ENCODE results near the gene PSME4.

GRCh38 chr2:53865962-53866361, 104.8 kb downstream of the PSME4 start:
- TF ChIP-seq CTCF (IDR thresholded peaks at IDR 0.05; ENCODE audit: poor library complexity, severe bottlenecking), result no peak
- no peak for TF ChIP-seq EZH2 (IDR thresholded peaks at IDR 0.05; ENCODE audit: borderline replicate concordance, insufficient read depth, low read length, poor library complexity, severe bottlenecking)
- TF ChIP-seq RAD21 (conservative IDR thresholded peaks at IDR 0.05), result no peak
- no peak for TF ChIP-seq EP300 (conservative IDR thresholded peaks at IDR 0.05; ENCODE audit: poor library complexity, severe bottlenecking)
- TF ChIP-seq POLR2AphosphoS5 (IDR thresholded peaks at IDR 0.05), result no peak

Measured in neural cell (in vitro differentiated cells).